Epidermal melanocyte (primary cell): Measurements from ENCODE around the gene SV2C.

Experiments used
- DNase-seq: peaks from one replicate; pipeline ENCODE4 v3.0.0; 2011; ENCODE audit warnings: low spot score; ENCODE audit not compliant: insufficient read length

The SV2C gene

DNA sequence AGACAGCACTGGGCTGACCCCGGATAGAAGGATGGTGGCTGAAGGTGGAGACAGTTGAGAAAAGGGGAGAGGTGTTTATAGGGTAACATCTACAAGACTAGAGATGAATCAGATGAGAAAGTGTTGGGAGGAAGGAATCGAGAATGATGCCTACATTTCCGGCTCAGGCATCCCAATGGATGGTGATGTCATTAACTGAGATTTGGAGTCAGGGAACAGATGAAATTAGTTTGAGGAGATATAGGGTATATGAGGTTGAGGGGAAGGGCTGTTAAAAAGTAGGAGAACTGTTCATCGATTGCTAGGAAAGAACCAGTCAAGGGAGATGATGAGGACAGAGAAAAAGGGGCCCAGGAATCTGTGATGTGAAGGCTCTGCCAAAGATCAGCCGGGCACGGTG, 295.2 kb downstream of the SV2C start:
- no peak for DNase-seq

DNA sequence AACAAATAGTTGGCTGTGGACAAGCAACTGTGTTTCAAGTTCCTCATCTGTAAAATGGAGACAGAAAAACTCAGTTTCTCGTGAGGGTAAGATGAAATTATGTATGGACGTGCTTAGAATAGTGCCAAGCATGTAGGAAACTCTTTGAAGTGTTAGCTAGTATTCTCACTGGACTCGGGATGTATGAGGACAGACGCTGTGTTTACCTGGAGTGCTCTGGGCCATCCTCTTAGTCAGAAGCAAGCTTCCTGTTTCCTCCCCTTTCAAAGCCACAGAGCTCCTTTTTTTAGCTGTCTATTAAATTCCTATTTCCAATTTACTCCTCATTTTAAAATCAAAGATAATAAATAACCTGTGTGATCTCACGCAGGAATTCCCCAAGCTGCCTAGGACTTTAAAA, 296.1 kb downstream of the SV2C start:
- DNase-seq, result no peak

GRCh38 chr5:76379855-76380254, 296.7 kb downstream of the SV2C start:
- no peak for DNase-seq

- DNase-seq, result no peak
These were observed 297.3 kb downstream of the SV2C start for GRCh38 chr5:76380346-76381066.

- DNase-seq, result no peak
These were observed 300.1 kb downstream of the SV2C start for GRCh38 chr5:76383126-76383832.

DNA sequence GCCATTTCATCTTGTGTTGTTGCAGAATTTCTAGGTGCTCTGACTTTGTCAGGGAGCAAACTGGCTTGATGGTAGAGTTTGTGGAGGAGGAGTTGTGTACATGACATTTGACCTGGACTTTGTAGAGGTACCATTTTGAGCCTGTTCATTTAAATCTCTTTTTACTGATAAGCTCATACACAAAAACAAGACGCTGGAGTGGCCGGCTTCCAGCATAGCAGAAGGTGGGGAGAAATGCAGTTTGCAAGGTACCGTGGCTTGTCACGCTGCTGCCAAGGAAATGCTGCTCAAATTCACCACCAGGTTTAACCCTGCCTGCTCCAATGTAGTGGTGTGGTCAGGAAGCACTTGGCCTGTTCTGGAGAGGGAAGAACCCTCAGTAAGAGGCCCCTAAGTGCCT, 301.0 kb downstream of the SV2C start:
- DNase-seq, result no peak

- DNase-seq, result no peak
These were observed 301.5 kb downstream of the SV2C start for GRCh38 chr5:76384705-76385104.

GRCh38 chr5:76385540-76385939, 302.4 kb downstream of the SV2C start:
- DNase-seq, result no peak

DNA sequence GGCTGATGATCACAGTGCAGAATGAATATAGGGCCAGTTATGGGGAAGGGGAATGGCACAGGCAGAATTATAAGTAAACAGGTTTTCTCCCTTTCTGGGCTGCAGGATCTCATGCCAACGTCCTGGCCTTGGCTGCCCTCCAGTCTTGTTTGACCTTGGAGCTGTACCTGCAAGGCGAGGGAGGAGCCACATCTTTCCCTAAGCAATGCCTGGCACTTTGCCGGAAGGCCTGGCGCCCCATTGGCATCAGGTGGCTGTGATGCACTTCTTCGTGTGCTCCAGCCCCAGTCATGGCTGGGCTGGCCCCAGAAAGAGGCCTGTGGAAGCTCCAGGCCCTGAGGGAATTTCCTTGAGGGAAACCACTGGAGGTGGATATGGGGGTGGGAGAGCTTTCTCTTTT, 303.2 kb downstream of the SV2C start:
- DNase-seq, result no peak

DNA sequence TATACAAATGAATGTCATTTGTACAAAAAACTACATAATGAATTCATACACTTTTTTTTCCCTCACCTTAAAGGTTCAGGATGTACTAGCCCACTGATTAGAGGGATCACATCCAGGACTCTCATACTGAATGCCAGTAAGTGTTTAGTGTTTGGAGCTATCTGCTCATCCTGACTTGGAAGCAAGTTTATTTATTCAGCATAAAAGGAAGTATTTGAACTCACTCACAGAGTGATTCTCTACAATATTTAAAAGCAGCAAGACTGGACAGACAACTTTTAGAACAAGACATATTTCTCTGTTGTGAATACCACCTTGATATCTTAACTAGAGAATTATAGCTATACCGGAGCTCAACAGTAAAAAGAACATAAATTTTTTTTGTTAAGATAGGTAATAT, 305.1 kb downstream of the SV2C start:
- no peak for DNase-seq

DNA sequence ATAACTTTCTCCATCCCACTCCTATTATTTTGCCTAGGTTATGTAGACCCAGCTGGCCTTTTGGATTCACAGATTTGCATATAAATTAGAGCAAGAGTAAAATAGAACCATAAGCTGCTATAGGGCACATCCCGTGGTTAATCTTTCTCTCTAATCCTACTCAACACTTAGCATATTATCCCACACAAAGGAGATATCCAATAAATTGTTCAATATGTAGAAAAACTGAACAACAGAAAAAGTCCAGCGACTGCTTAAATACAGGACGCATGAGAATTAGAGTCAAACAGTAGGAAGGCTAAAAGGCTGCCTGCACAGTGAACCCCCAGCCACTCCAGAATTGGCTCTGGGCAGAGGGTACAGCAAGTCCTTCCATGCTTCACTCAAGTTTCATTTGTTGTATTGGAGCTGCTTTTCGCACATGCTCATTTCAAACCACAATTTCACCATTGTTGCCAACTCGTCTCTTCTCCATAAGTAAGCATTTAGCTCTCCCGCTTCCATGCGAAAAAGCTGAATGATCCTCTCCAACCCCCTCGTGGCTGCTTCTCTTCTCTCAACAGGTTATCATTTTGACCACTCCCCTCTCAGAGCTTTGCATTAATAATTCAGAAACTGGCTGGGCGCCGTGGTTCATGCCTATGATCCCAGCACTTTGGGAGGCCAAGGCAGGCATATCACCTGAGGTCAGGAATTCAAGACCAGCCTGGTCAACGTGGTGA, 305.8 kb downstream of the SV2C start:
- DNase-seq, result no peak

- no peak for DNase-seq
These were observed 306.5 kb downstream of the SV2C start for GRCh38 chr5:76389513-76390154.

GRCh38 chr5:76391014-76391413, 307.8 kb downstream of the SV2C start:
- DNase-seq, result no peak

DNA sequence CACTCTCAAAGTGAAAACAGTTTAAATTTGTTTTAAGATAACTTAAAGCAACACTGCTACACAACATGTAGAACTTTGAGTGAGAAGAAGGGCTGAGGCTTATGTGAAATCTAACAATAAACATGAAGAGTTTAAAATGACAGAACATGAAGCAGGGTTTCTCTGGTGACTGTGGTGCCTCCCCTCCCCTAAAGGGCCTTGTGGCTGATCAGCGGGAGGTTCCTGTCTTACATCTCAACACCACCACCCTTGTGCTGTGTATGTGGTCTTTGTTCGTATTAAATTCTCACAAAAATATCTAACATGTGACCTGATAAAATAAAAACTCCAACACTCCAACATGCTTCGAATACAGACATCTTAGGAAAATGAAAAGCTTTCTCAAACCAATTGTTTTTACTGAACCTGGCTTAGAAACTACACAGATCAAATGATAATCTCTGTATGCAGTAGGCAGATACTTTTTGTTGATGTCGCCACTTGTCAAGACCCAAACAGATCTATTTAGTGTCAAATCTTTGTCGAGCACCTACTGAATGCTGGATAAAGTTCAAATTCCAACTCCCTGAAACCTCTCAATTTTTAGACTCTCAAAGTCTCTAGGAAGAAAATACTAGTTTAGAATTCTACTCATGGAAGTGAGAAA, 310.0 kb downstream of the SV2C start:
- DNase-seq, result no peak

GRCh38 chr5:76397200-76397599, 314.0 kb downstream of the SV2C start:
- no peak for DNase-seq

GRCh38 chr5:76399268-76399667, 316.1 kb downstream of the SV2C start:
- no peak for DNase-seq

DNA sequence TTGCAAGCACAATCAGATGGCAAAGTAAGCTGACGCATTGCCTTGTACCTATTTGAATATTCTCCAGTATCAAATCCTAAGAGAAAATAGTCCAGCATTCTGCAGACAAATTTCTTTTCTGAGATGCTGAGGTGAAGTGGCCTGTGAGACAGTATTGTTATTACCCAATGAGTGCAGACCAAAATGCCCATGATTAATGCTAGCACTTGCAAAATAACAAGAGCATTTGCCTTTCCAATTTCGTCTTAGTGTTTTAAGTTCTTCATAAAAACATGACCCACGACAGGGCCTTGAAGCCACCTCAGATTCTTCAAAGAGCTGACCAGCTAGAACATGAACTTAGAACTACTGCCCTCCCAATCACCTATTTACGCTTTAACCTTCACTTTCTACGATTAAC, 317.3 kb downstream of the SV2C start:
- DNase-seq, result no peak

GRCh38 chr5:76401801-76402250, 318.6 kb downstream of the SV2C start:
- DNase-seq, result no peak

GRCh38 chr5:76402251-76402885, 319.2 kb downstream of the SV2C start:
- no peak for DNase-seq

DNA sequence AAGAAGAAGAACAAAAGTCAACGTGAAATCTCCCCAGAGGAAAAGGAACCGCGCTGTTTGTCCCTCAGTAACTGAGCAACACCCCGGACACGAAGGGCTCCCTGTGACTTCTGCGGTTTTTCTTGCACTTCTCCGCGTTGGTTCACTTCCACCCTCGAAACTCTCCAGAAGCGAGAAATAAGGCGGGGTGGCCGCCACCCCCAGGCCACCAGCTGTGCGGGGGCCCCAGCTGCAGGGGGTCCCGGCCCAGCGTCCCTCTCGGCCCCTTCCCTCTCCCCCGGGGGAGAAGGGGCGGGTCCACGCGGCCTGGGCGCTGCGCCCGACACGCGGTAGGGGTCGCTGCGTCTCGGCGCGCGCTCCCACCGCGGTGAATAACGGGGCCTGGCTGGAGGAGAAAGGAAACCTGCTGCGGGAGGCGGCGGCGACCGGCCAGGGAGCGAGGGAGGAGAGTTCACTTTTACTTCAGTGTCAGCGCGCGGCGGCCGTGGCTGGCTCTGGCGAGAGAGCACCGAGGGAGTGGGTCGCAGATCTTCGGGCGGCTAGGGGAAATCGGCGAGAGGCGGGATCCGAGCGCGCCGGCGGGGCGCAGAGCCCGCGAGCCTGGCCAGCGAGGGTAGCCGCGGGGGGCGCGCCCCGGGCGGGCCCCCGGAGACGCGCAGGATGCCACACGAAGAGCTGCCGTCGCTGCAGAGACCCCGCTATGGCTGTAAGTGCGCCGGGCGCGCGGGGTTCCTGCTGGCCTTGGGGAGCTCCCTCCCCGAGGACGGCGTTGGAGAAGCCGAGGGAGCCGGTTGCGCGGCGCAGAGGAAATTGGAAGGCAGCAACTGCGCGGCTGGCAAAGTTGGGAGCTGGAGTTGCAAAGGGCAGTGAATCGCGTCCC, 319.9 kb downstream of the SV2C start, which contains the start of gene IQGAP2:
TSS of gene IQGAP2 (plus strand) at position 400 of the 880 bp plus-strand sequence. CDS start at position 661, 261 bp downstream.
- peak; percentile 28 for DNase-seq
